Middle frontal gyrus (tissue), 1 donor: Measurements from ENCODE around the gene HNF1A.
"Not testable (repeated sequence)": the region's sequence is repeated elsewhere in the genome, so short reads cannot be mapped to it uniquely, and the experiment has no call there.

Experiments used
- DNase-seq: peaks from one replicate; pipeline ENCODE4 v3.0.0-alpha.2; 2015; ENCODE audit warnings: low spot score; ENCODE audit errors: extremely low spot score

The HNF1A gene, protein sequence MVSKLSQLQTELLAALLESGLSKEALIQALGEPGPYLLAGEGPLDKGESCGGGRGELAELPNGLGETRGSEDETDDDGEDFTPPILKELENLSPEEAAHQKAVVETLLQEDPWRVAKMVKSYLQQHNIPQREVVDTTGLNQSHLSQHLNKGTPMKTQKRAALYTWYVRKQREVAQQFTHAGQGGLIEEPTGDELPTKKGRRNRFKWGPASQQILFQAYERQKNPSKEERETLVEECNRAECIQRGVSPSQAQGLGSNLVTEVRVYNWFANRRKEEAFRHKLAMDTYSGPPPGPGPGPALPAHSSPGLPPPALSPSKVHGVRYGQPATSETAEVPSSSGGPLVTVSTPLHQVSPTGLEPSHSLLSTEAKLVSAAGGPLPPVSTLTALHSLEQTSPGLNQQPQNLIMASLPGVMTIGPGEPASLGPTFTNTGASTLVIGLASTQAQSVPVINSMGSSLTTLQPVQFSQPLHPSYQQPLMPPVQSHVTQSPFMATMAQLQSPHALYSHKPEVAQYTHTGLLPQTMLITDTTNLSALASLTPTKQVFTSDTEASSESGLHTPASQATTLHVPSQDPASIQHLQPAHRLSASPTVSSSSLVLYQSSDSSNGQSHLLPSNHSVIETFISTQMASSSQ

GRCh38 chr12:120978296-120979219 is at the start of gene HNF1A:
TSS of gene HNF1A (plus strand) at chr12:120978543. CDS start at chr12:120978769, 226 bp downstream.
- no peak for DNase-seq

GRCh38 chr12:120928864-120929652 is 49.3 kb upstream of the HNF1A start:
- no peak for DNase-seq

- no peak for DNase-seq
Measured at GRCh38 chr12:120930032-120930431, 48.3 kb upstream of the HNF1A start.

GRCh38 chr12:120932058-120932457 is 46.3 kb upstream of the HNF1A start:
- DNase-seq: no peak

DNA sequence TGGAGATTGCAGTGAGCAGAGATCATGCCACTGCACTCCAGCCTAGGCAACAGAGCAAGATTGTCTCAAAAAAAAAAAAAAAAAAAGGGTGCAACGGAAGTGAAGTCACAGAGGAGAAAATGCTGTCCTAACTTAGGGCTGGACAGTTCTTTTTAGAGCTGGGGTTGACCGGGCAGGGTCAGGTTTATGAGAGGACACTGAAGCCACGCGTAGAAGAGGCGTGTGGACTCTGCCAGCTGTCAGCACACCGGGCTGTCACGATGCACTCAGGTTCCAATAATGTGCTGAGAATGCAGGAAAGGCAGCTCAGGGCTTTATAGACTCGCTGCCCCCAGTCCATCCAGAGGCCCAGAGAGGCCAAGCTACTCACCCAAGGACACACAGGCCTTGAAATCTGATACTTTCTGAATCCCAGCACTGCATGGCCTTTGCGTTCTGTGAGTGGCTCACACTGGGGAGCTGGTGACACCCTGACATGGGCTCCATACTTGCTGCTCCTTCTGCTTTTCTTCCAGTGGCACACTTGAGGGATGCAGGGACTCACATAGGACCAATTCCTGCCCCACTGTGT is 45.3 kb upstream of the HNF1A start:
- no peak for DNase-seq

GRCh38 chr12:120933786-120934185 is 44.6 kb upstream of the HNF1A start:
- DNase-seq: no peak

GRCh38 chr12:120936197-120936596 is 42.1 kb upstream of the HNF1A start:
- DNase-seq: no peak

DNA sequence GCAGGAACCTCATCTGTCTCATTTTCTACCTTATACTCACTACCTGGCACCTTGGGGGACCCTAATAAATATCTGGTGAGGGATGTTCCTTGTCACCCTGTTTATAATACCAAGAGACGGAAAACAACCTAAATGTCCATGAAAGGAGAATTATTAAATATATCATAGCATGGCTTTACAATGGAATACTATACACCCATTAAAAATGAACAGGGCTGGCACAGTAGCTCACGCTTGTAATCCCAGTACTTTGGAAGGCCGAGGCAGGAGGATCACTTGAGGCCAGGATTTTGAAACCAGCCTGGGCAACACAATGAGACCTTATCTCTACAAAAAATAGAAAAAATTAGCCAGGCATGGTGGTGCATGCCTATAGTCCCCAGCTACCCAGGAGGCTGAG is 39.8 kb upstream of the HNF1A start:
- DNase-seq: no peak

DNA sequence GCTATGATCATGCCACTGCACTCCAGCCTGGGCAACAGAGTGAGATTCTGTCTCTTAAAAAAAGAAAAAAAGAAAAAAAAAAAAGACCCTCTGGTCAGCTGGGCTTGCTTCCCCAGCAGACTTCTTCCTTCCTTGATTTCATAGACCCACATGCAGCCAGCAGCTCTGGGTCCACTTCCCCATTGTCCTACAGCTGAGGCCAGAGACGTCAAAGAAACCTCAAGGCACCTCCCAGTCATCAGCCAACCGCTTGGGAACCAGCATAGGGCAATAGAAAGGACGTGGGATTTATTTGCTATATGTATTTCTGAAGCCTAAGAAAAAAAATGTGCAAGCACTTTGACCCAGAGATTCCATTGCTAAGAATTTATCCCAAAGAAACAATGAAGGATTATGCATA is 38.8 kb upstream of the HNF1A start:
- DNase-seq: no peak

GRCh38 chr12:120940006-120940405 is 38.3 kb upstream of the HNF1A start:
- no peak for DNase-seq

GRCh38 chr12:120940799-120941198 is 37.5 kb upstream of the HNF1A start:
- no peak for DNase-seq

DNA sequence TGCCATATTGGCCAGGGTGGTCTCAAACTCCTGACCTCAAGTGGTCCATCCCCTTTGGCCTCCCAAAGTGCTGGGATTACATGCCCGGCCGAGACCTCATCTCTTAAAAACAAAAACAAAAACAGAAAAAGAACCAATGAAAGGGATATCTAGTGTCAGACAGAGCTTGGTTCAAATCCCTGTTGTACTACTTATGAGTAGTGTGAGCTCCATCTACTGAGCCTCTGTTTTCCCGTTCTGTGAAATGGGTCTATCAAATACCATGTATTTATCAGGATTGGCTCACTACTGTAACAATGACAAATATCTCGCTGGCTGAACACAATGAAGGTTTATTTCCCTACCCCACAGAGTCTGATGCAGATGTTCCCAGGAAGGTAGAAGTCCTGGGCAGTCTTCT is 36.9 kb upstream of the HNF1A start:
- DNase-seq: no peak

- no peak for DNase-seq
Measured at GRCh38 chr12:120941846-120942405, 36.4 kb upstream of the HNF1A start.

GRCh38 chr12:120943482-120943881 is 34.9 kb upstream of the HNF1A start:
- no peak for DNase-seq

GRCh38 chr12:120944645-120945217 is 33.6 kb upstream of the HNF1A start:
- no peak for DNase-seq

GRCh38 chr12:120945516-120945915 is 32.8 kb upstream of the HNF1A start:
- DNase-seq: not testable (repeated sequence)

GRCh38 chr12:120950260-120950799 is 28.0 kb upstream of the HNF1A start:
- DNase-seq: not testable (repeated sequence)

- no peak for DNase-seq
Measured at GRCh38 chr12:120950807-120951206, 27.5 kb upstream of the HNF1A start.

DNA sequence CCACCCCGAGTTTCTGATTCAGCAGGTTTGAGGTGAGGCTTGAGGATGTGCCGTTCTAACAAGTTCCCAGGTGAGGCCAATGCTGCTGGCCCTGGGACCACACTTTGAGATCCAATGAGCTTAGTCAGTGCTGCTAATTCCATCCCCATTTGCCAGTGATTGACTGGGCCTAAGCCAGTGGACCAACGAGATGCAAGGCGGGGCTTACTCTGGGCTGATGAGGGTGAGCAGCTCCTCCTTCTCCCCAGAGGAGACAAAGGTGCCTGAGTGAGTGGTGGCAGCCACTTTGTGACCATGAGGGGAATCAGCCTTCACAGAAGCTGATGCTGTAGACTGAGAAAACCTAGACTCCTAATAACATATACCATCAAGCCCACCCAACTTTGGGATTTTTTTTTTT is 23.1 kb upstream of the HNF1A start:
- DNase-seq: no peak
